ENCODE results near the gene SUN5. TPM values are rescaled to one million over a fixed set of nuclear protein-coding genes. Genes with fewer than 3 reads are reported as not detected.

SUN5 gene
- total RNA-seq, 1 experiment from 2014 or later = not detected

DNA sequence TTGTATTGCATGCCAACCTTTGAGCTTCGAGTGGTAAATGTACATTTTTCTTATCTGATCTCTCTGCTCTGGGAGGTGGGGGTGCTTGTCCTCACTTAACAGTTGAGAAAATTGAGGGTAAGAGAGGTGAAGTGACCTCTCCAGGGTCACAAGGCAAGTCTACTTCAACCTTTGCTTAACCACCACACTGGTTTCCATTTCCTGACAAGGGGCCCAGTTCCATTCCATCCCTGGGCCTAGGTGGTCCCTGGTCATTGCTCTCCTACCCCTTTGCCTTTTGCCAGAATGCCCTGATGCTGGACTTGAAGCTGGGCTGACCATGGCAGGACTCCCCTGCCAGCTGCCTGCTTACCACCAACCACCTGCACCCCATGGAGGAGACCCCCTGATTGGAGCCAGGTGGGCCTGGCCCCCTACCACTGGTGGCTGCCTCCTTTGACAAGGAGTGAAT lies 39.5 kb upstream of the SUN5 start:
- no peaks in the 10 kb centered on the region for H3K9me2 ChIP-seq (replicated peaks; ENCODE audit: low read length)
- H3K36me3 ChIP-seq (ENCODE audit: low read depth, low read length) = no peaks in the 10 kb centered on the region
- no peak overlapping the region for H3K4me3 ChIP-seq (ENCODE audit: low read length)
- POLR2A ChIA-PET (ENCODE audit: unreplicated experiment) = no interaction called here
- no peak overlapping the region for H3K9ac ChIP-seq (ENCODE audit: low read length)
- no TSS peak for BruUV-seq (replicated peaks)
- no peak for TF ChIP-seq EZH2phosphoT487 (IDR thresholded peaks at IDR 0.05; ENCODE audit: borderline replicate concordance, low read length)
- H3K4me1 ChIP-seq (ENCODE audit: insufficient read depth, low read length) = no peaks in the 10 kb centered on the region
- DNase-seq (no peak), ATAC-seq (no peak)
- no peak overlapping the region for H2AFZ ChIP-seq (ENCODE audit: low read length)
- H3K4me2 ChIP-seq (ENCODE audit: low read length) = no peak overlapping the region
- CTCF ChIA-PET = no interaction called here
- no peaks in the 10 kb centered on the region for H4K20me1 ChIP-seq (ENCODE audit: low read length)
- peaks cover 4% of the 10 kb centered on the region; the same call in 1 of the 2 replicates for H3K9me3 ChIP-seq (ENCODE audit: low read length)
- no peaks in the 10 kb centered on the region for H3K79me2 ChIP-seq (ENCODE audit: low read length)
- H3K27ac ChIP-seq (ENCODE audit: low read length) = no peak overlapping the region
- intact Hi-C loops (cut with micrococcal nuclease) = no loop called here
- peaks cover 19% of the 10 kb centered on the region; the same call in 1 of the 2 replicates for H3K27me3 ChIP-seq (ENCODE audit: low read length)
- no peaks in the 10 kb centered on the region for H3F3A ChIP-seq (ENCODE audit: low read length, unreplicated experiment)

DNA sequence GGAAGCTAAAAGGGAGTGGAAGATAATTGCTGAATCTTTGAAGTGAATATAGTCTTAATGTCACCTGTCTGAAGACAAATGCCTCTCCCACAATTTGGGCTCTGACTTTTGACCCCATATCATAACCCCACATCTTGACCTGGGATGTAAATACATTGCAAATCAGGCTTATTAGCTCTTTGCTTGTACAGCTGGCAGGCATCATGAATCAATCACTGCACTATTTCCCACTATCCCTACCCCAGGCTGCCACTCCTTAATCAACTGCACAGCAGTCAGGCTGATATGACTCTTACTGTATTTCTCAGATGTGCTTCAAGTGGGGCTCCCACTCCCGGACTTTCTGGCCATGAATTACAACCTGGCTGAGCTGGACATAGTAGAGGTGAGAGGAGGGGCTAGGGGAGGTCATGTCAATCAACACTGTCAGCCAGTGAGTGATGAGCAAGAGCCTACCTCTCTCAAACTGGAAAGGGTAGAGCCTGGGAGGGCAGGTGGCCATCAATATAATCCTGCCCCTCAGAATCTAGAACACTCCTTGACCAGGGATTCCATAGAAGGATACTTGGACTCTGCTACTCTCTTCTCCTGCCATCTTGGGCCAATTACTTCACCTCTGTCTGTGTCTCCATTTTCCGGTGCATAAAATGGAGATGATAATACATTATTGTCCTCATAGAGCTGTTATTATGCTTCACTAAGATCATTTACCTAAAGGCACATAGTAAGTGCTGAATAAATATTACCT lies 38.9 kb upstream of the SUN5 start:
- Histone ChIP-seq H3K9me3 (ENCODE audit: low read length) (peaks cover 4% of the 10 kb centered on the region; the same call in 1 of the 2 replicates), H3K9ac (ENCODE audit: low read length) (no peak overlapping the region), H2AFZ (ENCODE audit: low read length) (no peak overlapping the region), H3K36me3 (ENCODE audit: low read depth, low read length) (no peaks in the 10 kb centered on the region), H3K4me2 (ENCODE audit: low read length) (no peak overlapping the region), H3K27me3 (ENCODE audit: low read length) (peaks cover 19% of the 10 kb centered on the region; the same call in 1 of the 2 replicates), H3K9me2 (replicated peaks; ENCODE audit: low read length) (no peaks in the 10 kb centered on the region), H4K20me1 (ENCODE audit: low read length) (no peaks in the 10 kb centered on the region), H3K27ac (ENCODE audit: low read length) (no peak overlapping the region), H3K4me1 (ENCODE audit: insufficient read depth, low read length) (no peaks in the 10 kb centered on the region), H3F3A (ENCODE audit: low read length, unreplicated experiment) (no peaks in the 10 kb centered on the region), H3K79me2 (ENCODE audit: low read length) (no peaks in the 10 kb centered on the region), H3K4me3 (ENCODE audit: low read length) (no peak overlapping the region)
- BruUV-seq (replicated peaks) = no TSS peak
- CTCF ChIA-PET = no interaction called here
- ATAC-seq (no peak), DNase-seq (no peak)
- TF ChIP-seq EZH2 (IDR thresholded peaks at IDR 0.05; ENCODE audit: low read length, unreplicated experiment) = no peak
- TF ChIP-seq, protein P1, sequence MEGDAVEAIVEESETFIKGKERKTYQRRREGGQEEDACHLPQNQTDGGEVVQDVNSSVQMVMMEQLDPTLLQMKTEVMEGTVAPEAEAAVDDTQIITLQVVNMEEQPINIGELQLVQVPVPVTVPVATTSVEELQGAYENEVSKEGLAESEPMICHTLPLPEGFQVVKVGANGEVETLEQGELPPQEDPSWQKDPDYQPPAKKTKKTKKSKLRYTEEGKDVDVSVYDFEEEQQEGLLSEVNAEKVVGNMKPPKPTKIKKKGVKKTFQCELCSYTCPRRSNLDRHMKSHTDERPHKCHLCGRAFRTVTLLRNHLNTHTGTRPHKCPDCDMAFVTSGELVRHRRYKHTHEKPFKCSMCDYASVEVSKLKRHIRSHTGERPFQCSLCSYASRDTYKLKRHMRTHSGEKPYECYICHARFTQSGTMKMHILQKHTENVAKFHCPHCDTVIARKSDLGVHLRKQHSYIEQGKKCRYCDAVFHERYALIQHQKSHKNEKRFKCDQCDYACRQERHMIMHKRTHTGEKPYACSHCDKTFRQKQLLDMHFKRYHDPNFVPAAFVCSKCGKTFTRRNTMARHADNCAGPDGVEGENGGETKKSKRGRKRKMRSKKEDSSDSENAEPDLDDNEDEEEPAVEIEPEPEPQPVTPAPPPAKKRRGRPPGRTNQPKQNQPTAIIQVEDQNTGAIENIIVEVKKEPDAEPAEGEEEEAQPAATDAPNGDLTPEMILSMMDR (conservative IDR thresholded peaks at IDR 0.05; ENCODE audit: low read depth, low read length) = no peak
- TF ChIP-seq EZH2phosphoT487 (IDR thresholded peaks at IDR 0.05; ENCODE audit: borderline replicate concordance, low read length) = no peak
- POLR2A ChIA-PET (ENCODE audit: unreplicated experiment) = no interaction called here
- intact Hi-C loops (cut with micrococcal nuclease) = no loop called here

DNA sequence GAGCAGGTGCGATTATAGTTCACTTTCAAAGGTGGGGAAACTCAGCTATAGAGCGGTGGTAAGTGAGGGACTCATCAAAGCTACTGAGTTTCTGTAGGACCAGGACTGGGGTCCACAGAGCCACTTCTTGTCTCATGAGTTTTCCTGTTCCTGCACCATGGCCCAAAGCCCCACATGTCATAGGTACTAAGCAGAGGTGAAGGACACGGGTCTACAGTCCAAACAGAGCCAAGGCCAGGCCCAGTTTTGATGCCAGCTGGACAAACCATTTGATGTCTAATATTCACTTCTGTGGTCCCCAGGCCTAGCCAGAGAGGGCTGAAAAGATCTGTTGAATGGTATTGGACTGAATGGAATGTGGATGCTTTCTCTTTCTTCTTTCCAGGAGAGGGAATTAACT lies 38.2 kb upstream of the SUN5 start:
- intact Hi-C loops (cut with micrococcal nuclease) = no loop called here
- H3K27me3 ChIP-seq (ENCODE audit: low read length) = peaks cover 17% of the 10 kb centered on the region; the same call in 1 of the 2 replicates
- H3K4me1 ChIP-seq (ENCODE audit: insufficient read depth, low read length) = no peaks in the 10 kb centered on the region
- H3K4me2 ChIP-seq (ENCODE audit: low read length) = no peak overlapping the region
- no peaks in the 10 kb centered on the region for H3K36me3 ChIP-seq (ENCODE audit: low read depth, low read length)
- BruUV-seq (replicated peaks) = no TSS peak
- no peak overlapping the region for H3K9ac ChIP-seq (ENCODE audit: low read length)
- no peaks in the 10 kb centered on the region for H4K20me1 ChIP-seq (ENCODE audit: low read length)
- no peaks in the 10 kb centered on the region for H3K9me2 ChIP-seq (replicated peaks; ENCODE audit: low read length)
- no peak for ATAC-seq
- no peak overlapping the region for H3K27ac ChIP-seq (ENCODE audit: low read length)
- peaks cover 4% of the 10 kb centered on the region; the same call in 1 of the 2 replicates for H3K9me3 ChIP-seq (ENCODE audit: low read length)
- TF ChIP-seq EZH2 (IDR thresholded peaks at IDR 0.05; ENCODE audit: low read length, unreplicated experiment) (no peak), EZH2phosphoT487 (IDR thresholded peaks at IDR 0.05; ENCODE audit: borderline replicate concordance, low read length) (no peak)
- TF ChIP-seq, protein P1 (conservative IDR thresholded peaks at IDR 0.05; ENCODE audit: low read depth, low read length) = no peak
- no peak overlapping the region for H3K4me3 ChIP-seq (ENCODE audit: low read length)
- no peaks in the 10 kb centered on the region for H3F3A ChIP-seq (ENCODE audit: low read length, unreplicated experiment)
- H2AFZ ChIP-seq (ENCODE audit: low read length) = no peak overlapping the region
- no peak for DNase-seq
- CTCF ChIA-PET = no interaction called here
- POLR2A ChIA-PET (ENCODE audit: unreplicated experiment) = no interaction called here
- no peaks in the 10 kb centered on the region for H3K79me2 ChIP-seq (ENCODE audit: low read length)
